Neural progenitor cell (in vitro differentiated cells): Measurements from ENCODE around the gene DENND11. TPM values are rescaled to one million over a fixed set of nuclear protein-coding genes. Genes with fewer than 3 reads are reported as not detected.

Source experiments
- DNase-seq: peaks from one replicate; pipeline ENCODE4 v3.0.0-alpha.2; 2016; ENCODE audit warnings: low spot score
- H2AFZ ChIP-seq: fragments of 200-600 bp; sonication (generic); replicated peaks from 2 replicates; pipeline ENCODE4 v1.6.1; 2016; ENCODE audit warnings: antibody characterized with exemption
- H3F3A ChIP-seq: fragments of 200-600 bp; sonication (generic); 2 replicates; pipeline ENCODE4 v1.6.1; 2016; ENCODE audit warnings: antibody characterized with exemption, low read depth
- H3K27ac ChIP-seq: fragments of 200-600 bp; sonication (generic); 2 replicates; pipeline ENCODE4 v1.5.1; 2016; ENCODE audit warnings: mild to moderate bottlenecking
- H3K27me3 ChIP-seq: fragments of 200-600 bp; sonication (generic); 2 replicates; pipeline ENCODE4 v1.6.1; 2016; ENCODE audit warnings: mild to moderate bottlenecking, moderate library complexity
- H3K36me3 ChIP-seq: fragments of 200-600 bp; sonication (generic); 2 replicates; pipeline ENCODE4 v1.5.1; 2016
- H3K4me1 ChIP-seq: fragments of 200-600 bp; sonication (generic); 2 replicates; pipeline ENCODE4 v1.6.1; 2016; ENCODE audit warnings: mixed run types
- H3K4me2 ChIP-seq: fragments of 200-600 bp; sonication (generic); 2 replicates; pipeline ENCODE4 v1.6.1; 2016
- H3K4me3 ChIP-seq: fragments of 200-600 bp; sonication (generic); 2 replicates; pipeline ENCODE4 v1.5.1; 2016
- H3K79me2 ChIP-seq: fragments of 200-600 bp; sonication (generic); 2 replicates; pipeline ENCODE4 v1.6.1; 2016; ENCODE audit warnings: low read depth
- H3K9ac ChIP-seq: fragments of 200-600 bp; sonication (generic); 2 replicates; pipeline ENCODE4 v1.6.1; 2016
- H3K9me3 ChIP-seq: fragments of 200-600 bp; sonication (generic); 2 replicates; pipeline ENCODE4 v1.5.1; 2016; ENCODE audit warnings: low read depth
- H4K20me1 ChIP-seq: fragments of 200-600 bp; sonication (generic); 2 replicates; pipeline ENCODE4 v1.6.1; 2016; ENCODE audit warnings: low read depth
- H3K27ac Mint-ChIP-seq: 3 replicates; pipeline ENCODE4 v1.8.0; 2021; ENCODE audit warnings: mixed read lengths
- H3K27me3 Mint-ChIP-seq: 2 replicates; pipeline ENCODE4 v1.8.0; 2022; ENCODE audit warnings: low read depth, mild to moderate bottlenecking, inconsistent platforms, moderate library complexity, mixed read lengths; ENCODE audit not compliant: insufficient read depth
- H3K36me3 Mint-ChIP-seq: 3 replicates; pipeline ENCODE4 v1.8.0; 2021; ENCODE audit warnings: mixed read lengths
- H3K4me1 Mint-ChIP-seq: 3 replicates; pipeline ENCODE4 v1.8.0; 2021; ENCODE audit warnings: mixed read lengths
- H3K4me3 Mint-ChIP-seq: 3 replicates; pipeline ENCODE4 v1.8.0; 2021; ENCODE audit warnings: mild to moderate bottlenecking, moderate library complexity, mixed read lengths
- H3K9me3 Mint-ChIP-seq: 3 replicates; pipeline ENCODE4 v1.8.0; 2020; ENCODE audit warnings: mixed read lengths
- EZH2 ChIP-seq: fragments of 200-600 bp; sonication (generic); IDR thresholded peaks from 2 replicates; pipeline ENCODE4 v1.6.1; 2017; ENCODE audit warnings: antibody characterized with exemption, mild to moderate bottlenecking, moderate library complexity
- EZH2phosphoT487 ChIP-seq: fragments of 200-600 bp; sonication (generic); IDR thresholded peaks from 2 replicates; pipeline ENCODE4 v1.6.1; 2017; ENCODE audit warnings: antibody characterized with exemption
- small RNA-seq: library from RNA; depleted of rRNA; stranded (forward); fragments of <200 nt; gene quantifications from one replicate; pipeline ENCODE3, GENCODE V24; 2015
- total RNA-seq: library from RNA; depleted of rRNA; stranded (reverse); fragments of >200 nt; gene quantifications from 2 replicates; pipeline ENCODE4 v1.2.3, GENCODE V29; 2015; ENCODE audit warnings: low replicate concordance
- TF ChIP-seq, protein P1 (sequence below): fragments of 200-600 bp; sonication (generic); IDR thresholded peaks from 2 replicates; pipeline ENCODE4 v1.5.1; 2017; ENCODE audit warnings: antibody characterized with exemption, mild to moderate bottlenecking

DENND11 gene
- total RNA-seq, 1 donor from 2014 or later = 23.5 TPM

GRCh38 chr7:141654551-141654950 is 47.4 kb downstream of the DENND11 start:
- H3K4me2 ChIP-seq = no peak overlapping the region
- H3K79me2 ChIP-seq = no peaks in the 10 kb centered on the region
- no peak overlapping the region for H3K27ac ChIP-seq
- H3K27ac Mint-ChIP-seq = peak overlapping the region; percentile 77
- no peaks in the 10 kb centered on the region for H3K27me3 Mint-ChIP-seq
- H3K4me3 Mint-ChIP-seq = no peak overlapping the region
- H3K9me3 Mint-ChIP-seq = no peaks in the 10 kb centered on the region
- peaks cover 16% of the 10 kb centered on the region for H3F3A ChIP-seq
- H3K36me3 ChIP-seq = no peaks in the 10 kb centered on the region
- peaks cover 9% of the 10 kb centered on the region for H3K36me3 Mint-ChIP-seq
- H2AFZ ChIP-seq = no peak overlapping the region
- peaks cover 22% of the 10 kb centered on the region for H3K4me1 Mint-ChIP-seq
- no peaks in the 10 kb centered on the region for H4K20me1 ChIP-seq
- no peak overlapping the region for H3K9ac ChIP-seq
- peak; percentile 88 for DNase-seq
- peaks cover 7% of the 10 kb centered on the region for H3K4me1 ChIP-seq
- no peak overlapping the region for H3K4me3 ChIP-seq
- TF ChIP-seq, protein P1, sequence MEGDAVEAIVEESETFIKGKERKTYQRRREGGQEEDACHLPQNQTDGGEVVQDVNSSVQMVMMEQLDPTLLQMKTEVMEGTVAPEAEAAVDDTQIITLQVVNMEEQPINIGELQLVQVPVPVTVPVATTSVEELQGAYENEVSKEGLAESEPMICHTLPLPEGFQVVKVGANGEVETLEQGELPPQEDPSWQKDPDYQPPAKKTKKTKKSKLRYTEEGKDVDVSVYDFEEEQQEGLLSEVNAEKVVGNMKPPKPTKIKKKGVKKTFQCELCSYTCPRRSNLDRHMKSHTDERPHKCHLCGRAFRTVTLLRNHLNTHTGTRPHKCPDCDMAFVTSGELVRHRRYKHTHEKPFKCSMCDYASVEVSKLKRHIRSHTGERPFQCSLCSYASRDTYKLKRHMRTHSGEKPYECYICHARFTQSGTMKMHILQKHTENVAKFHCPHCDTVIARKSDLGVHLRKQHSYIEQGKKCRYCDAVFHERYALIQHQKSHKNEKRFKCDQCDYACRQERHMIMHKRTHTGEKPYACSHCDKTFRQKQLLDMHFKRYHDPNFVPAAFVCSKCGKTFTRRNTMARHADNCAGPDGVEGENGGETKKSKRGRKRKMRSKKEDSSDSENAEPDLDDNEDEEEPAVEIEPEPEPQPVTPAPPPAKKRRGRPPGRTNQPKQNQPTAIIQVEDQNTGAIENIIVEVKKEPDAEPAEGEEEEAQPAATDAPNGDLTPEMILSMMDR = peak; percentile 85
- TF ChIP-seq EZH2 = no peak
- no peak for TF ChIP-seq EZH2phosphoT487
- no peaks in the 10 kb centered on the region for H3K9me3 ChIP-seq
- no peaks in the 10 kb centered on the region for H3K27me3 ChIP-seq

GRCh38 chr7:141652691-141653090 is 49.3 kb downstream of the DENND11 start:
- H3K79me2 ChIP-seq = no peaks in the 10 kb centered on the region
- no peaks in the 10 kb centered on the region for H3K9me3 Mint-ChIP-seq
- H3K27me3 ChIP-seq = no peaks in the 10 kb centered on the region
- no peaks in the 10 kb centered on the region for H3K27me3 Mint-ChIP-seq
- H3K27ac Mint-ChIP-seq = no peak overlapping the region
- H3K4me1 ChIP-seq = peaks cover 7% of the 10 kb centered on the region
- no peak overlapping the region for H3K4me3 ChIP-seq
- no peak for DNase-seq
- peaks cover 16% of the 10 kb centered on the region for H3F3A ChIP-seq
- no peaks in the 10 kb centered on the region for H3K9me3 ChIP-seq
- H3K36me3 Mint-ChIP-seq = peaks cover 11% of the 10 kb centered on the region
- TF ChIP-seq EZH2phosphoT487 = no peak
- TF ChIP-seq EZH2 = no peak
- TF ChIP-seq, protein P1 = no peak
- no peak overlapping the region for H3K9ac ChIP-seq
- peaks cover 38% of the 10 kb centered on the region for H3K4me1 Mint-ChIP-seq
- H2AFZ ChIP-seq = no peak overlapping the region
- H3K36me3 ChIP-seq = no peaks in the 10 kb centered on the region
- no peak overlapping the region for H3K27ac ChIP-seq
- no peak overlapping the region for H3K4me3 Mint-ChIP-seq
- no peak overlapping the region for H3K4me2 ChIP-seq
- H4K20me1 ChIP-seq = no peaks in the 10 kb centered on the region

Small RNA genes within 50 kb of the gene (small RNA-seq; reads per million reads assigned to genes)
- gene RNU1-82P = not detected

Other genes with a start within 250 kb of the DENND11 start
- gene AGK, start 150.8 kb downstream of the DENND11 start, total RNA-seq = 32.7 and 42.6 TPM in 2 replicates
- gene WEE2, start 6.2 kb upstream of the DENND11 start, total RNA-seq = 0.12 TPM in 1 of 2 replicates, not detected in the other
- gene SSBP1, start 36.2 kb upstream of the DENND11 start, total RNA-seq = 219 and 402 TPM in 2 replicates
- gene TAS2R3, start 61.9 kb upstream of the DENND11 start, total RNA-seq = 1.2 and 2.2 TPM in 2 replicates
- 2.2 and 2.8 TPM in 2 replicates for gene TAS2R4, start 74.5 kb upstream of the DENND11 start, total RNA-seq
- gene TAS2R5, start 88.1 kb upstream of the DENND11 start, total RNA-seq = 3.9 and 4.7 TPM in 2 replicates
- not detected in 2 replicates for gene PRSS37, start 139.3 kb upstream of the DENND11 start, total RNA-seq
- gene OR9A4, start 214.2 kb upstream of the DENND11 start, total RNA-seq = 0.07 TPM in 1 of 2 replicates, not detected in the other
- gene CLEC5A, start 244.8 kb upstream of the DENND11 start, total RNA-seq = not detected in 2 replicates